SK-N-SH treated with all-trans-retinoic acid at 6 μM for 48 hours (cell line): ENCODE data around the gene HOXA6.

Experiments
- ATAC-seq: fragments of 200-7000 bp; cut with Tn5 transposase; 3 replicates; pipeline ENCODE4 v1.9.1; 2020; ENCODE audit warnings: mild to moderate bottlenecking, moderate library complexity
- CREB5 ChIP-seq: fragments of 250-450 bp; sonication (Bioruptor Pico); IDR thresholded peaks from 2 replicates; pipeline ENCODE4 v1.5.1; 2020; ENCODE audit warnings: low read depth, mild to moderate bottlenecking, moderate library complexity
- CSRNP3 ChIP-seq: fragments of 250-450 bp; sonication (Bioruptor Pico); IDR thresholded peaks from 2 replicates; pipeline ENCODE4 v1.5.1; 2021; ENCODE audit warnings: mild to moderate bottlenecking, moderate library complexity
- GLIS3 ChIP-seq: fragments of 250-450 bp; sonication (Bioruptor Pico); IDR thresholded peaks from 2 replicates; pipeline ENCODE4 v1.5.0; 2020; ENCODE audit warnings: mild to moderate bottlenecking, moderate library complexity
- ISL1 ChIP-seq: fragments of 250-450 bp; sonication (Bioruptor Pico); IDR thresholded peaks from 2 replicates; pipeline ENCODE4 v2.1.2; 2022; ENCODE audit warnings: mild to moderate bottlenecking, moderate library complexity
- OSR1 ChIP-seq: fragments of 250-450 bp; sonication (Bioruptor Pico); IDR thresholded peaks from 2 replicates; pipeline ENCODE4 v1.8.0; 2022; ENCODE audit warnings: moderate library complexity, mild to moderate bottlenecking, inconsistent platforms
- PATZ1 ChIP-seq: fragments of 250-450 bp; sonication (Bioruptor Pico); IDR thresholded peaks from 2 replicates; pipeline ENCODE4 v1.8.0; 2020; ENCODE audit warnings: mild to moderate bottlenecking, moderate library complexity, borderline replicate concordance
- POU6F1 ChIP-seq: fragments of 250-450 bp; sonication (Bioruptor Pico); IDR thresholded peaks from 2 replicates; pipeline ENCODE4 v1.8.0; 2021; ENCODE audit warnings: low read depth, mild to moderate bottlenecking, moderate library complexity, borderline replicate concordance
- PPARA ChIP-seq: fragments of 250-450 bp; sonication (Bioruptor Pico); IDR thresholded peaks from 2 replicates; pipeline ENCODE4 v1.5.0; 2020; ENCODE audit warnings: mild to moderate bottlenecking, borderline replicate concordance
- RARB ChIP-seq: fragments of 250-450 bp; sonication (Bioruptor Pico); IDR thresholded peaks from 2 replicates; pipeline ENCODE4 v1.8.0; 2021; ENCODE audit warnings: mild to moderate bottlenecking, moderate library complexity
- SNAI2 ChIP-seq: fragments of 250-450 bp; sonication (Bioruptor Pico); IDR thresholded peaks from 2 replicates; pipeline ENCODE4 v1.5.0; 2020; ENCODE audit warnings: mild to moderate bottlenecking, moderate library complexity
- TCF4 ChIP-seq: fragments of 250-450 bp; sonication (Bioruptor Pico); IDR thresholded peaks from 2 replicates; pipeline ENCODE4 v1.8.0; 2021; ENCODE audit warnings: mild to moderate bottlenecking, moderate library complexity, borderline replicate concordance
- TSHZ2 ChIP-seq: fragments of 250-450 bp; sonication (Bioruptor Pico); IDR thresholded peaks from 2 replicates; pipeline ENCODE4 v1.5.0; 2020; ENCODE audit warnings: mild to moderate bottlenecking, moderate library complexity
- ZC3H10 ChIP-seq: fragments of 250-450 bp; sonication (Bioruptor Pico); IDR thresholded peaks from 2 replicates; pipeline ENCODE4 v1.5.1; 2021; ENCODE audit warnings: mild to moderate bottlenecking, moderate library complexity
- ZFP3 ChIP-seq: fragments of 250-450 bp; sonication (Bioruptor Pico); IDR thresholded peaks from 2 replicates; pipeline ENCODE4 v1.5.0; 2020; ENCODE audit warnings: mild to moderate bottlenecking, moderate library complexity
- ZFP30 ChIP-seq: fragments of 450-650 bp; formaldehyde crosslinking; IDR thresholded peaks from 2 replicates; pipeline ENCODE4 v1.5.0; 2022; ENCODE audit warnings: mild to moderate bottlenecking, moderate library complexity
- ZNF565 ChIP-seq: fragments of 450-650 bp; formaldehyde crosslinking; conservative IDR thresholded peaks from 2 replicates; pipeline ENCODE4 v1.5.0; 2020; ENCODE audit warnings: low read depth, mild to moderate bottlenecking, moderate library complexity
- ZNF70 ChIP-seq: fragments of 450-650 bp; formaldehyde crosslinking; IDR thresholded peaks from 2 replicates; pipeline ENCODE4 v1.5.0; 2020; ENCODE audit warnings: mild to moderate bottlenecking, moderate library complexity
- ZNF8 ChIP-seq: fragments of 450-650 bp; formaldehyde crosslinking; IDR thresholded peaks from 2 replicates; pipeline ENCODE4 v1.5.0; 2020; ENCODE audit warnings: mild to moderate bottlenecking, moderate library complexity

Gene HOXA6

GRCh38 chr7:27133409-27134231 lies 14.0 kb downstream of the HOXA6 start:
- no peak for ATAC-seq
- TF ChIP-seq TSHZ2 (CRISPR knock-in tag) (no peak), ZC3H10 (CRISPR knock-in tag) (no peak), ZNF70 (CRISPR knock-in tag) (no peak), ISL1 (no peak), TCF4 (CRISPR knock-in tag) (no peak), SNAI2 (CRISPR knock-in tag) (no peak), RARB (CRISPR knock-in tag) (no peak), ZNF8 (CRISPR knock-in tag) (no peak), OSR1 (CRISPR knock-in tag) (no peak)

- no peak for ATAC-seq
- no peak for TF ChIP-seq ZFP30 (CRISPR knock-in tag)
- TF ChIP-seq GLIS3: no peak
- TF ChIP-seq PPARA: no peak
- no peak for TF ChIP-seq ISL1
- TF ChIP-seq CSRNP3 (CRISPR knock-in tag): no peak
- no peak for TF ChIP-seq SNAI2 (CRISPR knock-in tag)
- TF ChIP-seq ZFP3 (CRISPR knock-in tag): no peak
- no peak for TF ChIP-seq PATZ1
- no peak for TF ChIP-seq TSHZ2 (CRISPR knock-in tag)
- no peak for TF ChIP-seq POU6F1 (CRISPR knock-in tag)
- TF ChIP-seq ZNF565 (CRISPR knock-in tag): no peak
- TF ChIP-seq CREB5 (CRISPR knock-in tag): no peak
- no peak for TF ChIP-seq ZNF8 (CRISPR knock-in tag)
- TF ChIP-seq TCF4 (CRISPR knock-in tag): no peak
These were observed 14.6 kb downstream of the HOXA6 start for GRCh38 chr7:27132978-27133377.
